Measurements from ENCODE around the gene EIF4G3. TPM values are rescaled to one million over a fixed set of nuclear protein-coding genes. Genes with fewer than 3 reads are reported as not detected.

The EIF4G3 gene
- total and polyA plus RNA-seq, 2 donors (not counting 3 experiments of a cell fraction or from before 2014, with no cell fraction given) = 40.7 to 78.5 TPM

- Histone ChIP-seq H2AFZ (ENCODE audit: low read depth, low read length) (no peak overlapping the region), H3K4me2 (ENCODE audit: insufficient read depth, low read length) (no peak overlapping the region), H4K20me1 (replicated peaks; ENCODE audit: control insufficient read depth, extremely low read depth, insufficient read depth, low read length) (peaks cover 2% of the 10 kb centered on the region), H3K4me3 (replicated peaks in 1 of 3; ENCODE audit: insufficient read depth in 1 of 3, low read depth in 1 of 3, low read length in 3 of 3) (no peak overlapping the region), H3K9ac (replicated peaks; ENCODE audit: extremely low read depth, insufficient read depth, low read length) (no peak overlapping the region), H3K27ac (ENCODE audit: insufficient read depth, low read depth, low read length) (no peak overlapping the region), H3K9me1 (replicated peaks; ENCODE audit: control insufficient read depth, extremely low read depth, insufficient read depth, low read length) (no peaks in the 10 kb centered on the region), H3K36me3 (ENCODE audit: control insufficient read depth in 2 of 2, extremely low read depth in 1 of 2, insufficient read depth in 2 of 2, low read length in 2 of 2) (peaks cover 0 to 2% of the 10 kb centered on the region in 2 experiments), H3K9me3 (replicated peaks; ENCODE audit: control insufficient read depth, insufficient read depth, low read length) (no peaks in the 10 kb centered on the region), H3K27me3 (ENCODE audit: control insufficient read depth in 2 of 2, insufficient read depth in 2 of 2, low read length in 2 of 2) (no peaks in the 10 kb centered on the region), H3K4me1 (ENCODE audit: control insufficient read depth, extremely low read depth, insufficient read depth, low read length) (no peaks in the 10 kb centered on the region), H3K79me2 (ENCODE audit: control insufficient read depth, insufficient read depth, low read length) (peaks cover 60% of the 10 kb centered on the region)
- DNase-seq (ENCODE audit: low read depth, low spot score) (no peak), FAIRE-seq (no peak)
- dilution Hi-C loops (cut with MboI; ENCODE audit: extremely low pct_ligation_motif_present, low sequenced_read_pairs) = no loop called here
- intact Hi-C loops (cut with micrococcal nuclease) = no loop called here
- TF ChIP-seq CTCF (IDR thresholded peaks at IDR 0.05; ENCODE audit: extremely low read depth in 1 of 2, insufficient read depth in 1 of 2, low read depth in 1 of 2, low read length in 2 of 2) (no peak), MYC (IDR thresholded peaks at IDR 0.05; ENCODE audit: low read depth, low read length) (no peak), GATA2 (IDR thresholded peaks at IDR 0.05; ENCODE audit: insufficient read depth, insufficient read length, low read depth, low read length) (no peak), EZH2 (IDR thresholded peaks at IDR 0.05; ENCODE audit: borderline replicate concordance, low read depth, low read length, severe bottlenecking) (no peak), MAX (IDR thresholded peaks at IDR 0.05; ENCODE audit: insufficient read depth, insufficient read length) (no peak), FOS (IDR thresholded peaks at IDR 0.05; ENCODE audit: borderline replicate concordance, insufficient read depth, low read length) (no peak), POLR2A (IDR thresholded peaks at IDR 0.05; ENCODE audit: low read depth, low read length) (no peak), POLR2AphosphoS5 (IDR thresholded peaks at IDR 0.05; ENCODE audit: insufficient read depth, low read depth, low read length) (no peak), JUN (IDR thresholded peaks at IDR 0.05; ENCODE audit: borderline replicate concordance, insufficient read depth, insufficient read length, low read depth) (no peak)
- no TSS peak for BruUV-seq (replicated peaks)
- POLR2A ChIA-PET = no interaction called here
- CTCF ChIA-PET = interaction anchor here (0.6 to 1.3 kb wide), 5 partner anchors 9 to 168 kb away, joined by 3 to 4 read pairs (median 3); no protein-coding TSS in a partner anchor
These were observed 163.2 kb downstream of the EIF4G3 start for GRCh38 chr1:21013510-21013909.

All from endothelial cell of umbilical vein (primary cell).